Loucy (cell line): ENCODE measurements around the gene CBX2.

Experiments used
- H2AFZ ChIP-seq: fragments of 200-600 bp; sonication (generic); 2 replicates; pipeline ENCODE4 v1.6.0; 2016; ENCODE audit warnings: antibody characterized with exemption, mild to moderate bottlenecking, low read length, moderate library complexity
- H3F3A ChIP-seq: fragments of 200-600 bp; 2 replicates; pipeline ENCODE4 v1.6.0; 2016; ENCODE audit warnings: antibody characterized with exemption, low read depth, mild to moderate bottlenecking
- H3K27me3 ChIP-seq: fragments of 200-600 bp; sonication (generic); 2 replicates; pipeline ENCODE4 v1.6.1; 2014; ENCODE audit warnings: low read length, mild to moderate bottlenecking; ENCODE audit not compliant: insufficient read depth, poor library complexity, severe bottlenecking
- H3K36me3 ChIP-seq: fragments of 200-600 bp; sonication (generic); 2 replicates; pipeline ENCODE4 v1.6.1; 2016; ENCODE audit warnings: low read length; ENCODE audit not compliant: insufficient read depth
- H3K4me1 ChIP-seq: fragments of 200-600 bp; sonication (generic); 2 replicates; pipeline ENCODE4 v1.5.1; 2014; ENCODE audit warnings: low read length, mild to moderate bottlenecking; ENCODE audit not compliant: insufficient read depth, poor library complexity, severe bottlenecking
- H3K4me2 ChIP-seq: fragments of 200-600 bp; sonication (generic); 2 replicates; pipeline ENCODE4 v1.6.0; 2014; ENCODE audit warnings: antibody characterized with exemption, low read length, low read depth, mild to moderate bottlenecking; ENCODE audit not compliant: poor library complexity, severe bottlenecking
- H3K4me3 ChIP-seq: fragments of 200-600 bp; sonication (generic); 2 replicates; pipeline ENCODE4 v1.5.1; 2014; ENCODE audit warnings: low read length, mild to moderate bottlenecking, mixed read lengths; ENCODE audit not compliant: poor library complexity, severe bottlenecking
- H3K79me2 ChIP-seq: fragments of 200-600 bp; sonication (generic); 2 replicates; pipeline ENCODE4 v1.6.1; 2014; ENCODE audit warnings: low read length; ENCODE audit not compliant: insufficient read depth
- H3K9ac ChIP-seq: fragments of 200-600 bp; sonication (generic); 2 replicates; pipeline ENCODE4 v1.6.0; 2014; ENCODE audit warnings: mild to moderate bottlenecking, low read depth, low read length, moderate library complexity; ENCODE audit not compliant: poor library complexity, severe bottlenecking
- H3K9me2 ChIP-seq: fragments of 200-600 bp; sonication (generic); replicated peaks from 2 replicates; pipeline ENCODE4 v1.6.1; 2016; ENCODE audit warnings: low read depth, low read length, mixed read lengths
- H3K9me3 ChIP-seq: fragments of 200-600 bp; sonication (generic); 2 replicates; pipeline ENCODE4 v1.6.1; 2014; ENCODE audit warnings: mild to moderate bottlenecking, antibody characterized with exemption, low read length, low read depth; ENCODE audit not compliant: insufficient read depth
- H4K20me1 ChIP-seq: fragments of 200-600 bp; sonication (generic); 2 replicates; pipeline ENCODE4 v1.6.0; 2014; ENCODE audit warnings: antibody characterized with exemption, low read length, mild to moderate bottlenecking; ENCODE audit not compliant: insufficient read depth, poor library complexity, severe bottlenecking
- EZH2phosphoT487 ChIP-seq: fragments of 200-600 bp; IDR thresholded peaks from 2 replicates; pipeline ENCODE4 v1.6.1; 2018; ENCODE audit warnings: antibody characterized with exemption, mild to moderate bottlenecking, moderate library complexity, borderline replicate concordance
- TF ChIP-seq, protein P1 (sequence below): fragments of 200-600 bp; sonication (generic); conservative IDR thresholded peaks from 2 replicates; pipeline ENCODE4 v1.5.1; 2014; ENCODE audit warnings: mild to moderate bottlenecking, antibody characterized with exemption, low read length

Gene CBX2

GRCh38 chr17:79802039-79802735 is 24.2 kb downstream of the CBX2 start:
- no peaks in the 10 kb centered on the region for H4K20me1 ChIP-seq
- H3K9me3 ChIP-seq = no peaks in the 10 kb centered on the region
- H3K36me3 ChIP-seq = no peaks in the 10 kb centered on the region
- no peak overlapping the region for H2AFZ ChIP-seq
- H3K9ac ChIP-seq = peak overlapping the region; percentile 86
- TF ChIP-seq, protein P1, sequence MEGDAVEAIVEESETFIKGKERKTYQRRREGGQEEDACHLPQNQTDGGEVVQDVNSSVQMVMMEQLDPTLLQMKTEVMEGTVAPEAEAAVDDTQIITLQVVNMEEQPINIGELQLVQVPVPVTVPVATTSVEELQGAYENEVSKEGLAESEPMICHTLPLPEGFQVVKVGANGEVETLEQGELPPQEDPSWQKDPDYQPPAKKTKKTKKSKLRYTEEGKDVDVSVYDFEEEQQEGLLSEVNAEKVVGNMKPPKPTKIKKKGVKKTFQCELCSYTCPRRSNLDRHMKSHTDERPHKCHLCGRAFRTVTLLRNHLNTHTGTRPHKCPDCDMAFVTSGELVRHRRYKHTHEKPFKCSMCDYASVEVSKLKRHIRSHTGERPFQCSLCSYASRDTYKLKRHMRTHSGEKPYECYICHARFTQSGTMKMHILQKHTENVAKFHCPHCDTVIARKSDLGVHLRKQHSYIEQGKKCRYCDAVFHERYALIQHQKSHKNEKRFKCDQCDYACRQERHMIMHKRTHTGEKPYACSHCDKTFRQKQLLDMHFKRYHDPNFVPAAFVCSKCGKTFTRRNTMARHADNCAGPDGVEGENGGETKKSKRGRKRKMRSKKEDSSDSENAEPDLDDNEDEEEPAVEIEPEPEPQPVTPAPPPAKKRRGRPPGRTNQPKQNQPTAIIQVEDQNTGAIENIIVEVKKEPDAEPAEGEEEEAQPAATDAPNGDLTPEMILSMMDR = no peak
- no peak for TF ChIP-seq EZH2phosphoT487
- no peaks in the 10 kb centered on the region for H3K9me2 ChIP-seq
- no peaks in the 10 kb centered on the region for H3K27me3 ChIP-seq
- H3K4me1 ChIP-seq = peaks cover 66% of the 10 kb centered on the region
- no peaks in the 10 kb centered on the region for H3F3A ChIP-seq
- H3K4me2 ChIP-seq = peak overlapping the region; percentile 94
- peaks cover 60% of the 10 kb centered on the region for H3K79me2 ChIP-seq
- H3K4me3 ChIP-seq = peak overlapping the region; percentile 72

- no peaks in the 10 kb centered on the region for H4K20me1 ChIP-seq
- H2AFZ ChIP-seq = no peak overlapping the region
- H3K9ac ChIP-seq = peak overlapping the region; percentile 86
- no peaks in the 10 kb centered on the region for H3K9me2 ChIP-seq
- peak overlapping the region; percentile 94 for H3K4me2 ChIP-seq
- peak overlapping the region; percentile 72 for H3K4me3 ChIP-seq
- H3K9me3 ChIP-seq = no peaks in the 10 kb centered on the region
- TF ChIP-seq EZH2phosphoT487 = no peak
- TF ChIP-seq, protein P1 = no peak
- peaks cover 71% of the 10 kb centered on the region for H3K4me1 ChIP-seq
- no peaks in the 10 kb centered on the region for H3K36me3 ChIP-seq
- H3F3A ChIP-seq = 0 out of 2 replicates have a peak, but pooled peaks cover 5% of the 10 kb centered on the region
- no peaks in the 10 kb centered on the region for H3K27me3 ChIP-seq
- peaks cover 60% of the 10 kb centered on the region for H3K79me2 ChIP-seq
Measured at GRCh38 chr17:79802736-79803420, 24.9 kb downstream of the CBX2 start.

DNA sequence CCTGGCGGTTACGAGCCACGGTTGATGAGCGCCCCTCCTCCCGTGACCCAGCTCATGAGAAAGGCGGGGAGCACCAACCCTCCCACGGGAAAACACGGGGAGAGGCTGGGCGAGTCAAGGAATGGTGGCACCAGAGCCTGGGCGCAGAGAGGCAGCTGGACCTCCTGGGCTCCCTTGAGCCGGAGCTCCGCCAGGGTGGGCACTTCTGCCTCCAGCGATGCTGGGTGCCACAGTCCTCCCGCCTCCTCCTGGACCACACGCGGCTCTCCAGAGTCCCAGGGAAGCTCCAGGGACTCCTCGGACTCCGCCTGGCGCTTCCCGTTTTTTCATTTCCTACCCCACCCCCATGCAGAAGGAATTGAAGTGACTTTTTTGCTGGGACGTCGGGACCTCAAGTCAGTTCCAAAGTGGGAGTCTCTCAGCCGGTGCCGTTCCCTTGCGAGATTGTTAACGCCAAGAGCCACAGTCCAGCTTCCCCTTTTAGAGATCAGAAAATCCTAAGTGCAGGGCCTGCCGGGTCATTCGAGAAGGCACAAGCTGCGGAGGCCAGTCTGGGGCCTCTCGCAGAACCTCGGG is 25.6 kb downstream of the CBX2 start:
- peak overlapping the region; percentile 72 for H3K4me3 ChIP-seq
- 0 out of 2 replicates have a peak overlapping the region, but pooled peaks have one; percentile 30 for H2AFZ ChIP-seq
- no peak for TF ChIP-seq EZH2phosphoT487
- TF ChIP-seq, protein P1 = no peak
- H3K36me3 ChIP-seq = no peaks in the 10 kb centered on the region
- H3K9me2 ChIP-seq = no peaks in the 10 kb centered on the region
- 0 out of 2 replicates have a peak, but pooled peaks cover 6% of the 10 kb centered on the region for H3F3A ChIP-seq
- peak overlapping the region; percentile 86 for H3K9ac ChIP-seq
- no peaks in the 10 kb centered on the region for H3K27me3 ChIP-seq
- peaks cover 55% of the 10 kb centered on the region for H3K79me2 ChIP-seq
- H3K9me3 ChIP-seq = no peaks in the 10 kb centered on the region
- peak overlapping the region; percentile 94 for H3K4me2 ChIP-seq
- no peaks in the 10 kb centered on the region for H4K20me1 ChIP-seq
- H3K4me1 ChIP-seq = peaks cover 73% of the 10 kb centered on the region
